K562 (cell line): ENCODE data around the gene TAF8. TPM values are rescaled to one million over a fixed set of nuclear protein-coding genes. Genes with fewer than 3 reads are reported as not detected.
A peak's percentile ranks its signal among the peaks of the same experiment; 100 is the strongest.

Experiments used
- ARNT ChIP-seq, 2 experiments: fragments of 450-650 bp; IDR thresholded peaks; 2 replicates each; pipeline ENCODE4 v1.6.1; 2016; ENCODE audit warnings: mild to moderate bottlenecking in 1 of 2
- CBFA2T2 ChIP-seq: fragments of 450-650 bp; conservative IDR thresholded peaks from 2 replicates; pipeline ENCODE4 v1.6.1; 2017; ENCODE audit warnings: mild to moderate bottlenecking
- GATA2 ChIP-seq: sonication (generic); formaldehyde crosslinking; IDR thresholded peaks from 2 replicates; pipeline ENCODE4 v1.4.0; 2020; ENCODE audit warnings: mild to moderate bottlenecking, missing genetic modification reagents
- HDGF ChIP-seq: fragments of 450-650 bp; IDR thresholded peaks from 2 replicates; pipeline ENCODE4 v1.6.1; 2016
- NBN ChIP-seq: fragments of 450-650 bp; IDR thresholded peaks from 2 replicates; pipeline ENCODE4 v1.6.1; 2016; ENCODE audit warnings: low read depth, mild to moderate bottlenecking
- NR2C2 ChIP-seq, 2 experiments: fragments of 200-800 bp in 1 of 2; sonication (Bioruptor generic) in 1 of 2; sonication (generic) in 1 of 2; formaldehyde crosslinking in 1 of 2; IDR thresholded peaks; 2 replicates each; pipeline versions ENCODE4 v1.6.1 to v1.8.0; 2016 to 2022; ENCODE audit warnings: mild to moderate bottlenecking in 1 of 2, missing compliant biosample characterization in 1 of 2, missing genetic modification characterization in 1 of 2, missing genetic modification reagents in 1 of 2
- RBBP5 ChIP-seq: fragments of 200-600 bp; sonication (generic); IDR thresholded peaks from 2 replicates; pipeline ENCODE4 v1.6.1; 2012; ENCODE audit warnings: borderline replicate concordance, mild to moderate bottlenecking, low read length, control low read depth, inconsistent platforms; ENCODE audit not compliant: insufficient read depth, poor library complexity, severe bottlenecking
- RFX1 ChIP-seq: fragments of 450-650 bp; IDR thresholded peaks from 2 replicates; pipeline ENCODE4 v1.6.1; 2016; ENCODE audit warnings: mild to moderate bottlenecking, moderate library complexity
- RNF2 ChIP-seq: sonication (generic); IDR thresholded peaks from 2 replicates; pipeline ENCODE4 v1.6.1; 2016
- SAFB2 ChIP-seq: fragments of 200-400 bp; formaldehyde crosslinking; IDR thresholded peaks from 2 replicates; pipeline ENCODE4 v1.6.1; 2018; ENCODE audit warnings: borderline replicate concordance, low read length, low read depth, moderate library complexity; ENCODE audit not compliant: severe bottlenecking
- SAP30 ChIP-seq: fragments of 200-600 bp; sonication (generic); IDR thresholded peaks from 2 replicates; pipeline ENCODE4 v1.6.1; 2012; ENCODE audit warnings: borderline replicate concordance, low read depth, mild to moderate bottlenecking, moderate library complexity, low read length, control low read depth, inconsistent platforms; ENCODE audit not compliant: insufficient read depth, poor library complexity, severe bottlenecking
- SLC30A9 ChIP-seq: fragments of 250-450 bp; sonication (Bioruptor Pico); IDR thresholded peaks from 2 replicates; pipeline ENCODE4 v1.8.0; 2022; ENCODE audit warnings: mild to moderate bottlenecking, moderate library complexity
- SMARCC2 ChIP-seq: fragments of 450-650 bp; IDR thresholded peaks from 2 replicates; pipeline ENCODE4 v1.6.1; 2017; ENCODE audit warnings: antibody characterized with exemption, moderate library complexity, mild to moderate bottlenecking, low read depth
- SOX6 ChIP-seq: fragments of 450-650 bp; IDR thresholded peaks from 2 replicates; pipeline ENCODE4 v1.6.1; 2014; ENCODE audit warnings: mild to moderate bottlenecking
- TCF15 ChIP-seq: fragments of 250-450 bp; sonication (Bioruptor Pico); IDR thresholded peaks from 2 replicates; pipeline ENCODE4 v1.8.0; 2022; ENCODE audit warnings: moderate library complexity, mild to moderate bottlenecking, inconsistent platforms
- ZNF280B ChIP-seq: fragments of 250-450 bp; sonication (Bioruptor Pico); IDR thresholded peaks from 2 replicates; pipeline ENCODE4 v1.5.1; 2021; ENCODE audit warnings: mild to moderate bottlenecking
- ZNF318 ChIP-seq, 2 experiments: fragments of 450-650 bp; IDR thresholded peaks; 2 replicates each; pipeline ENCODE4 v1.6.1; 2016; ENCODE audit warnings: mild to moderate bottlenecking in 2 of 2, borderline replicate concordance in 1 of 2, low read depth in 1 of 2, moderate library complexity in 1 of 2
- polyA plus RNA-seq, 8 experiments: library from polyadenylated mRNA; depleted of rRNA in 4 of 8; stranded (reverse) in 5 of 8; unstranded in 3 of 8; fragments of >200 nt; fragmentation: Nextera tagmentation in 2 of 8; fragmentation: Illumina TruSeq in 1 of 8; extraction: Ambion mirVana in 2 of 8; extraction: Trizol in 1 of 8; gene quantifications; 2 replicates each; pipeline versions ENCODE4 v1.2.1 to v1.2.3, GENCODE V29; 2011 to 2014; ENCODE audit warnings: inconsistent platforms in 1 of 8, missing spikeins in 1 of 8
- total RNA-seq, 7 experiments: library from RNA; depleted of rRNA in 6 of 7; stranded (reverse); fragments of >200 nt in 6 of 7; fragmentation: Illumina TruSeq in 2 of 7; extraction: Trizol in 2 of 7; gene quantifications; 2 replicates each; pipeline versions ENCODE4 v1.2.1 to v1.2.3, GENCODE V29; 2011 to 2021; ENCODE audit warnings: low replicate concordance in 1 of 7

TAF8 gene
- total and polyA plus RNA-seq, 9 of the 15 experiments (the other 6 are each of a cell fraction or from before 2014, with no cell fraction given), result 29.4 to 84.0 (median 52.6) TPM

- TF ChIP-seq ZNF318 (IDR thresholded peaks at IDR 0.05; ENCODE audit: borderline replicate concordance in 1 of 2, low read depth in 1 of 2), result no peak
- no peak for TF ChIP-seq RNF2
- no peak for TF ChIP-seq NBN
- no peak for TF ChIP-seq RFX1
- TF ChIP-seq RBBP5, result no peak
- no peak for TF ChIP-seq ARNT (IDR thresholded peaks at IDR 0.05)
- TF ChIP-seq CBFA2T2, result 0 out of 2 replicates have a peak, but pooled peaks have one; percentile 18
- no peak for TF ChIP-seq SMARCC2
- no peak for TF ChIP-seq SAFB2
- no peak for TF ChIP-seq ZNF280B (CRISPR knock-in tag)
- TF ChIP-seq NR2C2 (CRISPR knock-in tag; IDR thresholded peaks at IDR 0.05), result no peak
- TF ChIP-seq NR2C2 (tag; IDR thresholded peaks at IDR 0.05), result no peak
- TF ChIP-seq GATA2, result peak; percentile 39
- TF ChIP-seq HDGF, result no peak
- TF ChIP-seq SAP30, result peak; percentile 19
- no peak for TF ChIP-seq TCF15 (CRISPR knock-in tag)
- TF ChIP-seq SLC30A9 (CRISPR knock-in tag), result no peak
- no peak for TF ChIP-seq SOX6
Measured at GRCh38 chr6:42046464-42047212, 3.7 kb upstream of the TAF8 start (continued).
